IMR-90 (cell line): ENCODE data around the gene IFITM10. TPM values are rescaled to one million over a fixed set of nuclear protein-coding genes. Genes with fewer than 3 reads are reported as not detected.

Source experiments
- ATAC-seq: fragments of 200-7000 bp; cut with Tn5 transposase; 2 replicates; pipeline ENCODE4 v1.9.1; 2020; ENCODE audit warnings: low read depth, mild to moderate bottlenecking, moderate library complexity
- BruUV-seq: library from RNA; stranded (reverse); fragments of 400-500 nt; replicated peaks from 2 replicates; lab custom pipeline; 2021; lab: Mats Ljungman, UMichigan
- CTCF ChIA-PET: fragments of 300-600 bp; formaldehyde crosslinking; extraction: SDS; loops from one replicate; lab custom pipeline; 2021; ENCODE audit warnings: antibody characterized with exemption; lab: Yijun Ruan, JAX
- POLR2A ChIA-PET: fragments of 300-600 bp; sonication (Branson Sonifier 250); formaldehyde crosslinking; loops from one replicate; lab custom pipeline; 2022; ENCODE audit warnings: antibody characterized with exemption; ENCODE audit not compliant: unreplicated experiment; lab: Charles Lee
- DNase-seq: peaks from one replicate; pipeline ENCODE4 v3.0.0; 2013
- H2AFZ ChIP-seq: replicated peaks from 2 replicates; pipeline ENCODE3; 2013; ENCODE audit warnings: low read length, mild to moderate bottlenecking; ENCODE audit not compliant: poor library complexity
- H2AK5ac ChIP-seq: 2 replicates; pipeline ENCODE4 v1.6.1; 2013; ENCODE audit warnings: low read depth, low read length, inconsistent platforms
- H2AK9ac ChIP-seq: replicated peaks from 2 replicates; pipeline ENCODE3; 2013; ENCODE audit warnings: mild to moderate bottlenecking, low read depth, low read length, moderate library complexity; ENCODE audit not compliant: poor library complexity
- H2BK120ac ChIP-seq: 2 replicates; pipeline ENCODE4 v1.6.1; 2013; ENCODE audit warnings: low read depth, low read length, inconsistent platforms
- H2BK15ac ChIP-seq: 3 replicates; pipeline ENCODE4 v1.6.1; 2013; ENCODE audit warnings: low read depth, low read length, inconsistent platforms
- H2BK20ac ChIP-seq: 2 replicates; pipeline ENCODE4 v1.6.1; 2013; ENCODE audit warnings: low read depth, mild to moderate bottlenecking, inconsistent platforms, low read length, moderate library complexity
- H2BK5ac ChIP-seq: 2 replicates; pipeline ENCODE4 v1.6.1; 2013; ENCODE audit warnings: mild to moderate bottlenecking, low read depth, low read length, inconsistent platforms; ENCODE audit not compliant: poor library complexity, severe bottlenecking
- H3K14ac ChIP-seq: replicated peaks from 2 replicates; pipeline ENCODE4 v1.6.1; 2013; ENCODE audit warnings: low read depth, low read length, inconsistent platforms
- H3K18ac ChIP-seq: 2 replicates; pipeline ENCODE4 v1.6.1; 2013; ENCODE audit warnings: low read depth, low read length, control low read depth
- H3K23ac ChIP-seq: 2 replicates; pipeline ENCODE4 v1.6.1; 2013; ENCODE audit warnings: low read depth, low read length, inconsistent platforms
- H3K27ac ChIP-seq: 2 replicates; pipeline ENCODE4 v1.5.1; 2013; ENCODE audit warnings: mild to moderate bottlenecking, control low read depth, low read length; ENCODE audit not compliant: insufficient read depth
- H3K27me3 ChIP-seq: 2 replicates; pipeline ENCODE4 v1.6.1; 2013; ENCODE audit warnings: low read length; ENCODE audit not compliant: control insufficient read depth, insufficient read depth
- H3K36me3 ChIP-seq: 2 replicates; pipeline ENCODE4 v1.6.1; 2013; ENCODE audit warnings: low read length, mixed read lengths; ENCODE audit not compliant: control insufficient read depth, insufficient read depth
- H3K4ac ChIP-seq: 2 replicates; pipeline ENCODE4 v1.6.1; 2013; ENCODE audit warnings: low read depth, low read length, inconsistent platforms
- H3K4me1 ChIP-seq: 2 replicates; pipeline ENCODE4 v1.6.1; 2013; ENCODE audit warnings: low read length, mixed read lengths; ENCODE audit not compliant: control insufficient read depth, insufficient read depth
- H3K4me2 ChIP-seq: 2 replicates; pipeline ENCODE4 v1.6.1; 2013; ENCODE audit warnings: low read depth, mild to moderate bottlenecking, control low read depth, low read length, moderate library complexity
- H3K4me3 ChIP-seq: 2 replicates; pipeline ENCODE4 v1.5.1; 2013; ENCODE audit warnings: low read depth, mild to moderate bottlenecking, control low read depth, low read length, moderate library complexity; ENCODE audit not compliant: insufficient read depth
- H3K56ac ChIP-seq: 2 replicates; pipeline ENCODE4 v1.6.1; 2013; ENCODE audit warnings: low read length, inconsistent platforms; ENCODE audit not compliant: insufficient read depth; ENCODE audit errors: extremely low read depth
- H3K79me1 ChIP-seq, 2 experiments: 2 replicates each; pipeline ENCODE4 v1.6.1; 2013; ENCODE audit warnings: low read length in 2 of 2, inconsistent platforms in 1 of 2, low read depth in 1 of 2
- H3K9ac ChIP-seq: 2 replicates; pipeline ENCODE4 v1.6.1; 2013; ENCODE audit warnings: low read depth, low read length, control low read depth
- H3K9me1 ChIP-seq: 2 replicates; pipeline ENCODE4 v1.6.1; 2013; ENCODE audit warnings: low read length, inconsistent platforms; ENCODE audit not compliant: insufficient read depth
- H3K9me3 ChIP-seq: 2 replicates; pipeline ENCODE4 v1.6.1; 2013; ENCODE audit warnings: low read length; ENCODE audit not compliant: control insufficient read depth, insufficient read depth
- H4K20me1 ChIP-seq: 2 replicates; pipeline ENCODE4 v1.6.1; 2013; ENCODE audit warnings: low read length, inconsistent platforms; ENCODE audit not compliant: insufficient read depth
- H4K5ac ChIP-seq: 2 replicates; pipeline ENCODE4 v1.6.1; 2013; ENCODE audit warnings: mild to moderate bottlenecking, low read depth, low read length, control low read depth
- H4K8ac ChIP-seq, 2 experiments: 2 replicates each; pipeline ENCODE4 v1.6.1; 2013; ENCODE audit warnings: low read depth in 2 of 2, low read length in 2 of 2, control low read depth in 1 of 2, inconsistent platforms in 1 of 2
- H4K91ac ChIP-seq: 2 replicates; pipeline ENCODE4 v1.6.1; 2013; ENCODE audit warnings: low read depth, low read length, inconsistent platforms; ENCODE audit not compliant: insufficient read depth
- FOS ChIP-seq: fragments of 150-350 bp; IDR thresholded peaks from 2 replicates; pipeline ENCODE4 v1.6.1; 2016; ENCODE audit warnings: low read depth, low read length
- MXI1 ChIP-seq: IDR thresholded peaks from 2 replicates; pipeline ENCODE4 v1.6.1; 2012; ENCODE audit warnings: low read depth, mild to moderate bottlenecking, low read length, moderate library complexity, borderline replicate concordance
- POLR2A ChIP-seq: IDR thresholded peaks from 2 replicates; pipeline ENCODE4 v1.6.1; 2012; ENCODE audit warnings: mild to moderate bottlenecking, low read depth, low read length
- WGBS, 2 experiments: methylation state at CpG; one replicate each; pipeline versions ENCODE4 v1.1.5 to v1.1.7; 2013; ENCODE audit warnings: missing lambda C conversion rate in 2 of 2; ENCODE audit not compliant: insufficient read length in 1 of 2; ENCODE audit errors: extremely low coverage in 2 of 2; 5-methylcytosine and 5-hydroxymethylcytosine counted together
- dilution Hi-C: fragments of 300-500 bp; cut with HindIII; formaldehyde crosslinking; loops from one replicate; pipeline ENCODE4 v1.14.3; 2018; ENCODE audit warnings: low sequenced_read_pairs; ENCODE audit not compliant: unreplicated experiment
- in situ Hi-C: fragments of 300-500 bp; cut with MboI; formaldehyde crosslinking; loops from 3 replicates; pipeline ENCODE4 v1.14.3; 2019; ENCODE audit warnings: low sequenced_read_pairs, inconsistent platforms, mixed read lengths
- intact Hi-C: fragments of 100-400 bp; cut with micrococcal nuclease; formaldehyde crosslinking; loops from 2 replicates; pipeline ENCODE4 v1.10.0; 2022
- polyA plus RNA-seq, 3 experiments: library from polyadenylated mRNA; depleted of rRNA; stranded (reverse); fragments of >200 nt; gene quantifications; 2 replicates each; pipeline ENCODE4 v1.2.3, GENCODE V29; 2012; ENCODE audit warnings: low replicate concordance in 1 of 3
- total RNA-seq: library from RNA; depleted of rRNA; stranded (reverse); fragments of >200 nt; gene quantifications from 2 replicates; pipeline ENCODE4 v1.2.3, GENCODE V29; 2012

IFITM10 gene
- total and polyA plus RNA-seq, 2 of the 4 experiments (the other 2 are of a cell fraction) = 0.15 to 0.18 TPM

DNA sequence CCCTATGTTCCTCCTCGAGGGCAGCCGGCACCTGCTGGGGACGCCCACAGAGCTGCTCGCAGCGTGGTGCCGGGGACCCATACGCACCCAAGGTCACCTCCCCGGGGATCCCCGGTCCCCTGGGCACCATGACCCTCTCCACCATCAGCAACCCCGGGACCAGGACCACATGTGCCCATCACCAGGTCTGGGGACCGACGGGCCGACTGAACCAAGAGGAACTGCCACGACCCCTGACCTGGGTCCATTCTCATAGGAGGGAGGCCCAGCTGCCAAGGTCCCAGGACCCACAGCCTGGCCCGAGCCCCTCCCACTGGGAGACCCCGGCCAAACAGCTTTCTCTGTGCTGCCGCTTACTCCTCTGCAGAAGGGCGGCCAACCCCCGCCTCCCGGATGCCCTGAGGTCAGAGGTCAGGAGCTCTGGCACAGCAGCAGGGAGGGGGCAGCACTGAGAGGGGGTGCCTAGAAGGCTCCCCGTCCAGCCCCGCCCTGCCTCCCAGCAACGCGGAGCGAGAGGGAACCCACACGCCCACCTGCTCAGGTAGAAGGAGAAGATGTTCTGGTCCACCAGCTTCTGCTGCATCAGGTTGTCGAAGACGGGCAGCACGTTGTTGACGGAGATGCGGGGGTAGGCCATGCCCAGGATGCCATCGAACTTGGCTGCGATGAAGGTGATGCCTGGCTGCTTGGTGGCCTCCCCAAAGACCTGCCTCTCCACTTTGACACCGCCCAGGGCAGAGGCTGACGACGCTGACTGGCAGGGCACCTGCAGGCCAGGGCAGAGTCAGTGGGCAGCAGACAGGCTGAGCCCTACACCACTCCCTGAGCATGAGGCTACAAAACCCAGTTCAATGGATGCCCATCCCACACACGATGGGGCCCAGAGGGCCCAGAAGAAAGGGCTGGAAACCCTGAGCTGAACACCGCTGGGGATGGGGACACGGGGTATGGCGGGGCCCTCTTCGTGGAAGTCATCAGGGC is 6.7 kb upstream of the IFITM10 start:
- H3K23ac ChIP-seq = no peak overlapping the region
- H3K4me2 ChIP-seq = no peak overlapping the region
- no peak overlapping the region for H3K27ac ChIP-seq
- in situ Hi-C loops = no loop called here
- H4K8ac ChIP-seq = no peak overlapping the region
- ATAC-seq (no peak), DNase-seq (no peak)
- peaks cover 16% of the 10 kb centered on the region for H4K20me1 ChIP-seq
- no peak overlapping the region for H3K4me3 ChIP-seq
- POLR2A ChIA-PET = no interaction called here
- H2BK20ac ChIP-seq = no peak overlapping the region
- H2AFZ ChIP-seq = no peak overlapping the region
- intact Hi-C loops = no loop called here
- peaks cover 0 to 24% of the 10 kb centered on the region in 2 experiments; a peak in 2 of 4 replicates for H3K79me1 ChIP-seq
- TF ChIP-seq MXI1 (no peak), POLR2A (no peak), FOS (no peak)
- H3K18ac ChIP-seq = no peak overlapping the region
- H2AK9ac ChIP-seq = no peak overlapping the region
- no peak overlapping the region for H2AK5ac ChIP-seq
- H4K91ac ChIP-seq = no peak overlapping the region
- BruUV-seq = no TSS peak
- no peaks in the 10 kb centered on the region for H3K9me3 ChIP-seq
- no peak overlapping the region for H3K14ac ChIP-seq
- H4K5ac ChIP-seq = no peak overlapping the region
- dilution Hi-C loops = no loop called here
- WGBS, 2 experiments = 89% methylated on average over 17 of the region's 41 CpGs; no CpG with 5 or more reads in 1 of the 2 experiments
- no peak overlapping the region for H2BK5ac ChIP-seq
- H3K4me1 ChIP-seq = peaks cover 13% of the 10 kb centered on the region
- no peak overlapping the region for H2BK120ac ChIP-seq
- peaks cover 48% of the 10 kb centered on the region; the same call in 1 of the 2 replicates for H3K36me3 ChIP-seq
- H3K27me3 ChIP-seq = no peaks in the 10 kb centered on the region
- H3K9ac ChIP-seq = no peak overlapping the region
- no peak overlapping the region for H3K56ac ChIP-seq
- CTCF ChIA-PET = interaction anchor here (0.6 kb wide), 1 partner anchor 652 kb away, joined by 3 read pairs; no protein-coding TSS in a partner anchor
- no peaks in the 10 kb centered on the region; the same call in 1 of the 2 replicates for H3K9me1 ChIP-seq
- H3K4ac ChIP-seq = no peak overlapping the region
- no peak overlapping the region for H2BK15ac ChIP-seq
